IMR-90 (cell line): ENCODE results near the gene SFTPB. TPM values are rescaled to one million over a fixed set of nuclear protein-coding genes. Genes with fewer than 3 reads are reported as not detected.
A peak's percentile ranks its signal among the peaks of the same experiment; 100 is the strongest.

Experiments used
- ATAC-seq: fragments of 200-7000 bp; cut with Tn5 transposase; 2 replicates; pipeline ENCODE4 v1.9.1; 2020; ENCODE audit warnings: low read depth, mild to moderate bottlenecking, moderate library complexity
- BruUV-seq: library from RNA; stranded (reverse); fragments of 400-500 nt; replicated peaks from 2 replicates; lab custom pipeline; 2021; lab: Mats Ljungman, UMichigan
- CTCF ChIA-PET: fragments of 300-600 bp; formaldehyde crosslinking; extraction: SDS; loops from one replicate; lab custom pipeline; 2021; ENCODE audit warnings: antibody characterized with exemption; lab: Yijun Ruan, JAX
- POLR2A ChIA-PET: fragments of 300-600 bp; sonication (Branson Sonifier 250); formaldehyde crosslinking; loops from one replicate; lab custom pipeline; 2022; ENCODE audit warnings: antibody characterized with exemption; ENCODE audit not compliant: unreplicated experiment; lab: Charles Lee
- DNase-seq: peaks from one replicate; pipeline ENCODE4 v3.0.0; 2013
- H2AFZ ChIP-seq: replicated peaks from 2 replicates; pipeline ENCODE3; 2013; ENCODE audit warnings: low read length, mild to moderate bottlenecking; ENCODE audit not compliant: poor library complexity
- H2AK5ac ChIP-seq: 2 replicates; pipeline ENCODE4 v1.6.1; 2013; ENCODE audit warnings: low read depth, low read length, inconsistent platforms
- H2AK9ac ChIP-seq: replicated peaks from 2 replicates; pipeline ENCODE3; 2013; ENCODE audit warnings: mild to moderate bottlenecking, low read depth, low read length, moderate library complexity; ENCODE audit not compliant: poor library complexity
- H2BK120ac ChIP-seq: 2 replicates; pipeline ENCODE4 v1.6.1; 2013; ENCODE audit warnings: low read depth, low read length, inconsistent platforms
- H2BK15ac ChIP-seq: 3 replicates; pipeline ENCODE4 v1.6.1; 2013; ENCODE audit warnings: low read depth, low read length, inconsistent platforms
- H2BK20ac ChIP-seq: 2 replicates; pipeline ENCODE4 v1.6.1; 2013; ENCODE audit warnings: low read depth, mild to moderate bottlenecking, inconsistent platforms, low read length, moderate library complexity
- H2BK5ac ChIP-seq: 2 replicates; pipeline ENCODE4 v1.6.1; 2013; ENCODE audit warnings: mild to moderate bottlenecking, low read depth, low read length, inconsistent platforms; ENCODE audit not compliant: poor library complexity, severe bottlenecking
- H3K14ac ChIP-seq: replicated peaks from 2 replicates; pipeline ENCODE4 v1.6.1; 2013; ENCODE audit warnings: low read depth, low read length, inconsistent platforms
- H3K18ac ChIP-seq: 2 replicates; pipeline ENCODE4 v1.6.1; 2013; ENCODE audit warnings: low read depth, low read length, control low read depth
- H3K23ac ChIP-seq: 2 replicates; pipeline ENCODE4 v1.6.1; 2013; ENCODE audit warnings: low read depth, low read length, inconsistent platforms
- H3K27ac ChIP-seq: 2 replicates; pipeline ENCODE4 v1.5.1; 2013; ENCODE audit warnings: mild to moderate bottlenecking, control low read depth, low read length; ENCODE audit not compliant: insufficient read depth
- H3K27me3 ChIP-seq: 2 replicates; pipeline ENCODE4 v1.6.1; 2013; ENCODE audit warnings: low read length; ENCODE audit not compliant: control insufficient read depth, insufficient read depth
- H3K36me3 ChIP-seq: 2 replicates; pipeline ENCODE4 v1.6.1; 2013; ENCODE audit warnings: low read length, mixed read lengths; ENCODE audit not compliant: control insufficient read depth, insufficient read depth
- H3K4ac ChIP-seq: 2 replicates; pipeline ENCODE4 v1.6.1; 2013; ENCODE audit warnings: low read depth, low read length, inconsistent platforms
- H3K4me1 ChIP-seq: 2 replicates; pipeline ENCODE4 v1.6.1; 2013; ENCODE audit warnings: low read length, mixed read lengths; ENCODE audit not compliant: control insufficient read depth, insufficient read depth
- H3K4me2 ChIP-seq: 2 replicates; pipeline ENCODE4 v1.6.1; 2013; ENCODE audit warnings: low read depth, mild to moderate bottlenecking, control low read depth, low read length, moderate library complexity
- H3K4me3 ChIP-seq: 2 replicates; pipeline ENCODE4 v1.5.1; 2013; ENCODE audit warnings: low read depth, mild to moderate bottlenecking, control low read depth, low read length, moderate library complexity; ENCODE audit not compliant: insufficient read depth
- H3K56ac ChIP-seq: 2 replicates; pipeline ENCODE4 v1.6.1; 2013; ENCODE audit warnings: low read length, inconsistent platforms; ENCODE audit not compliant: insufficient read depth; ENCODE audit errors: extremely low read depth
- H3K79me1 ChIP-seq, 2 experiments: 2 replicates each; pipeline ENCODE4 v1.6.1; 2013; ENCODE audit warnings: low read length in 2 of 2, inconsistent platforms in 1 of 2, low read depth in 1 of 2
- H3K9ac ChIP-seq: 2 replicates; pipeline ENCODE4 v1.6.1; 2013; ENCODE audit warnings: low read depth, low read length, control low read depth
- H3K9me1 ChIP-seq: 2 replicates; pipeline ENCODE4 v1.6.1; 2013; ENCODE audit warnings: low read length, inconsistent platforms; ENCODE audit not compliant: insufficient read depth
- H3K9me3 ChIP-seq: 2 replicates; pipeline ENCODE4 v1.6.1; 2013; ENCODE audit warnings: low read length; ENCODE audit not compliant: control insufficient read depth, insufficient read depth
- H4K20me1 ChIP-seq: 2 replicates; pipeline ENCODE4 v1.6.1; 2013; ENCODE audit warnings: low read length, inconsistent platforms; ENCODE audit not compliant: insufficient read depth
- H4K5ac ChIP-seq: 2 replicates; pipeline ENCODE4 v1.6.1; 2013; ENCODE audit warnings: mild to moderate bottlenecking, low read depth, low read length, control low read depth
- H4K8ac ChIP-seq, 2 experiments: 2 replicates each; pipeline ENCODE4 v1.6.1; 2013; ENCODE audit warnings: low read depth in 2 of 2, low read length in 2 of 2, control low read depth in 1 of 2, inconsistent platforms in 1 of 2
- H4K91ac ChIP-seq: 2 replicates; pipeline ENCODE4 v1.6.1; 2013; ENCODE audit warnings: low read depth, low read length, inconsistent platforms; ENCODE audit not compliant: insufficient read depth
- BHLHE40 ChIP-seq: fragments of 150-350 bp; IDR thresholded peaks from 2 replicates; pipeline ENCODE4 v1.6.1; 2016; ENCODE audit warnings: mild to moderate bottlenecking, low read depth, low read length
- CEBPB ChIP-seq: IDR thresholded peaks from 2 replicates; pipeline ENCODE4 v1.6.1; 2012; ENCODE audit warnings: low read depth, low read length, improper control_type of control experiment
- CHD1 ChIP-seq: IDR thresholded peaks from 2 replicates; pipeline ENCODE4 v1.6.1; 2012; ENCODE audit warnings: low read depth, low read length, improper control_type of control experiment
- CTCF ChIP-seq: conservative IDR thresholded peaks from 2 replicates; pipeline ENCODE4 v1.5.1; 2012; ENCODE audit warnings: mild to moderate bottlenecking, low read depth, low read length, improper control_type of control experiment
- ELK1 ChIP-seq: fragments of 150-350 bp; IDR thresholded peaks from 2 replicates; pipeline ENCODE4 v1.6.1; 2016; ENCODE audit warnings: low read depth, mild to moderate bottlenecking, low read length, moderate library complexity, borderline replicate concordance
- FOS ChIP-seq: fragments of 150-350 bp; IDR thresholded peaks from 2 replicates; pipeline ENCODE4 v1.6.1; 2016; ENCODE audit warnings: low read depth, low read length
- MAFK ChIP-seq: IDR thresholded peaks from 2 replicates; pipeline ENCODE4 v1.6.1; 2012; ENCODE audit warnings: low read depth, low read length, improper control_type of control experiment
- MAZ ChIP-seq: IDR thresholded peaks from 2 replicates; pipeline ENCODE4 v1.6.1; 2012; ENCODE audit warnings: low read depth, mild to moderate bottlenecking, low read length, improper control_type of control experiment, moderate library complexity, borderline replicate concordance
- MXI1 ChIP-seq: IDR thresholded peaks from 2 replicates; pipeline ENCODE4 v1.6.1; 2012; ENCODE audit warnings: low read depth, mild to moderate bottlenecking, low read length, moderate library complexity, borderline replicate concordance
- NFE2L2 ChIP-seq: fragments of 150-350 bp; IDR thresholded peaks from 2 replicates; pipeline ENCODE4 v1.6.1; 2016; ENCODE audit warnings: low read depth, mild to moderate bottlenecking, low read length
- POLR2A ChIP-seq: IDR thresholded peaks from 2 replicates; pipeline ENCODE4 v1.6.1; 2012; ENCODE audit warnings: mild to moderate bottlenecking, low read depth, low read length
- RAD21 ChIP-seq: IDR thresholded peaks from 2 replicates; pipeline ENCODE4 v1.6.1; 2012; ENCODE audit warnings: low read length, improper control_type of control experiment
- RCOR1 ChIP-seq: IDR thresholded peaks from 2 replicates; pipeline ENCODE4 v1.6.1; 2012; ENCODE audit warnings: mild to moderate bottlenecking, low read length, improper control_type of control experiment; ENCODE audit not compliant: insufficient replicate concordance
- RFX5 ChIP-seq: IDR thresholded peaks from 2 replicates; pipeline ENCODE4 v1.8.0; 2012; ENCODE audit warnings: low read depth, mild to moderate bottlenecking, low read length, moderate library complexity
- SMC3 ChIP-seq: fragments of 150-350 bp; IDR thresholded peaks from 2 replicates; pipeline ENCODE4 v1.6.1; 2016; ENCODE audit warnings: low read depth, mild to moderate bottlenecking, antibody characterized with exemption, low read length, moderate library complexity
- USF2 ChIP-seq: fragments of 150-350 bp; IDR thresholded peaks from 2 replicates; pipeline ENCODE4 v1.6.1; 2017; ENCODE audit warnings: mild to moderate bottlenecking, antibody characterized with exemption, low read length, low read depth
- WGBS, 2 experiments: methylation state at CpG; one replicate each; pipeline versions ENCODE4 v1.1.5 to v1.1.7; 2013; ENCODE audit warnings: missing lambda C conversion rate in 2 of 2; ENCODE audit not compliant: insufficient read length in 1 of 2; ENCODE audit errors: extremely low coverage in 2 of 2; 5-methylcytosine and 5-hydroxymethylcytosine counted together
- dilution Hi-C: fragments of 300-500 bp; cut with HindIII; formaldehyde crosslinking; loops from one replicate; pipeline ENCODE4 v1.14.3; 2018; ENCODE audit warnings: low sequenced_read_pairs; ENCODE audit not compliant: unreplicated experiment
- in situ Hi-C: fragments of 300-500 bp; cut with MboI; formaldehyde crosslinking; loops from 3 replicates; pipeline ENCODE4 v1.14.3; 2019; ENCODE audit warnings: low sequenced_read_pairs, inconsistent platforms, mixed read lengths
- intact Hi-C: fragments of 100-400 bp; cut with micrococcal nuclease; formaldehyde crosslinking; loops from 2 replicates; pipeline ENCODE4 v1.10.0; 2022
- polyA plus RNA-seq, 3 experiments: library from polyadenylated mRNA; depleted of rRNA; stranded (reverse); fragments of >200 nt; gene quantifications; 2 replicates each; pipeline ENCODE4 v1.2.3, GENCODE V29; 2012; ENCODE audit warnings: low replicate concordance in 1 of 3
- total RNA-seq: library from RNA; depleted of rRNA; stranded (reverse); fragments of >200 nt; gene quantifications from 2 replicates; pipeline ENCODE4 v1.2.3, GENCODE V29; 2012

Gene SFTPB
- total and polyA plus RNA-seq, 2 of the 4 experiments (the other 2 are of a cell fraction): not detected

- in situ Hi-C loops: no loop called here
- POLR2A ChIA-PET: no interaction called here
- H2AFZ ChIP-seq: no peak overlapping the region
Observed at GRCh38 chr2:85684380-85684779, 16.4 kb upstream of the SFTPB start.

More at GRCh38 chr2:85684380-85684779, 16.4 kb upstream of the SFTPB start:
- intact Hi-C loops (no loop called here), dilution Hi-C loops (no loop called here)
- no peak overlapping the region for H4K8ac ChIP-seq
- H3K9me3 ChIP-seq: no peaks in the 10 kb centered on the region
- H3K4me1 ChIP-seq: 0 out of 2 replicates have a peak, but pooled peaks cover under 1% of the 10 kb centered on the region
- H2BK20ac ChIP-seq: no peak overlapping the region
- no peaks in the 10 kb centered on the region for H3K27me3 ChIP-seq
- no peaks in the 10 kb centered on the region for H3K79me1 ChIP-seq
- BruUV-seq: no TSS peak
- H3K14ac ChIP-seq: no peak overlapping the region
- H4K5ac ChIP-seq: no peak overlapping the region
- H2BK120ac ChIP-seq: no peak overlapping the region
- ATAC-seq (no peak), DNase-seq (no peak)
- H2AK9ac ChIP-seq: no peak overlapping the region
- CTCF ChIA-PET: no interaction called here
- no peak overlapping the region for H4K91ac ChIP-seq
- H2AK5ac ChIP-seq: peak overlapping the region; percentile 42
- H3K4me3 ChIP-seq: no peak overlapping the region
- 0 out of 3 replicates have a peak overlapping the region, but pooled peaks have one; percentile 55 for H2BK15ac ChIP-seq
- WGBS, 2 experiments: 85% methylated on average over 4 of the region's 4 CpGs; no CpG with 5 or more reads in 1 of the 2 experiments
- TF ChIP-seq CHD1 (no peak), CEBPB (no peak), MAZ (no peak), POLR2A (no peak), SMC3 (no peak), FOS (no peak), USF2 (no peak), RFX5 (no peak), NFE2L2 (no peak), MXI1 (no peak), BHLHE40 (no peak), MAFK (no peak), ELK1 (no peak), CTCF (no peak), RAD21 (no peak), RCOR1 (no peak)
- no peak overlapping the region for H3K4ac ChIP-seq
- no peak overlapping the region for H3K27ac ChIP-seq
- no peak overlapping the region for H3K9ac ChIP-seq
- H3K36me3 ChIP-seq: no peaks in the 10 kb centered on the region
- no peak overlapping the region for H3K23ac ChIP-seq
- no peak overlapping the region for H3K18ac ChIP-seq
- H4K20me1 ChIP-seq: no peaks in the 10 kb centered on the region
- H3K4me2 ChIP-seq: no peak overlapping the region
- peak overlapping the region; percentile 38 for H2BK5ac ChIP-seq
- H3K56ac ChIP-seq: no peak overlapping the region
- peaks cover 7% of the 10 kb centered on the region for H3K9me1 ChIP-seq
